Esophagus squamous epithelium (tissue), 5 donors: Measurements from ENCODE around the gene TTC27. TPM values are rescaled to one million over a fixed set of nuclear protein-coding genes. Genes with fewer than 3 reads are reported as not detected.
A peak's percentile ranks its signal among the peaks of the same experiment; 100 is the strongest.

Source experiments
- DNase-seq: peaks from one replicate; lab custom pipeline; 2025; lab: John Stamatoyannopoulos, UW
- H3K27ac ChIP-seq, 4 donors: fragments of 200-600 bp; sonication (generic); one replicate each; pipeline ENCODE4 v1.5.1; 2016 to 2019; ENCODE audit warnings: mild to moderate bottlenecking in 1 of 4
- H3K27me3 ChIP-seq, 4 donors: fragments of 200-600 bp; sonication (generic); 1 replicate in 3 of 4; 2 replicates in 1 of 4; pipeline versions ENCODE4 v1.5.1 to v1.6.0; 2017 to 2021; ENCODE audit warnings: antibody characterized with exemption in 1 of 4
- H3K36me3 ChIP-seq, 3 donors: fragments of 200-600 bp; sonication (generic); one replicate each; pipeline ENCODE4 v1.5.1; 2016 to 2019
- H3K4me1 ChIP-seq, 3 donors: fragments of 200-600 bp; sonication (generic); one replicate each; pipeline ENCODE4 v1.5.1; 2017 to 2019
- H3K4me3 ChIP-seq, 4 donors: fragments of 200-600 bp; sonication (generic); 1 replicate in 3 of 4; 2 replicates in 1 of 4; pipeline ENCODE4 v1.5.1; 2016 to 2019; ENCODE audit warnings: mild to moderate bottlenecking in 2 of 4, moderate library complexity in 1 of 4
- H3K9me3 ChIP-seq, 3 donors: fragments of 200-600 bp; sonication (generic); one replicate each; pipeline ENCODE4 v1.5.1; 2016 to 2019
- CTCF ChIP-seq, 6 experiments: fragments of 450-650 bp in 4 of 6; fragments of 200-600 bp in 2 of 6; sonication (generic) in 2 of 6; IDR thresholded peaks; one replicate each; pipeline ENCODE4 v1.5.1; 2016 to 2019; ENCODE audit warnings: antibody characterized with exemption in 6 of 6, mild to moderate bottlenecking in 4 of 6, moderate library complexity in 4 of 6
- POLR2A ChIP-seq, 4 donors: fragments of 450-650 bp; IDR thresholded peaks; one replicate each; pipeline ENCODE4 v1.6.1; 2017; ENCODE audit warnings: antibody characterized with exemption in 4 of 4, mild to moderate bottlenecking in 4 of 4, moderate library complexity in 3 of 4
- WGBS, 2 donors: methylation state at CpG; one replicate each; pipeline ENCODE4 v1.1.5; 2018; 5-methylcytosine and 5-hydroxymethylcytosine counted together
- intact Hi-C: fragments of 100-400 bp; cut with DNase I; formaldehyde crosslinking; loops from one replicate; pipeline ENCODE4 v1.15.0; 2022
- total RNA-seq, 4 donors: library from RNA; depleted of rRNA; stranded (reverse); fragments of >200 nt; gene quantifications; one replicate each; pipeline ENCODE4 v1.1.0, GENCODE V29; 2016
- donor health status: DM: yes; HTN: yes; CAD: no.

Gene TTC27
- total RNA-seq, 4 donors from 2014 or later, result 9.2 to 18.4 (median 16.6) TPM

- H3K27me3 ChIP-seq, result no peaks in the 10 kb centered on the region
- peaks cover 0 to 22% (median 0%) of the 10 kb centered on the region in 3 donors for H3K4me1 ChIP-seq
- WGBS, 2 donors, result 82 to 86% methylated on average over 3 to 5 of the region's 5 CpGs
These were observed 179.8 kb downstream of the TTC27 start for GRCh38 chr2:32807662-32808061.

GRCh38 chr2:32810909-32811495 lies 183.2 kb downstream of the TTC27 start:
- H3K36me3 ChIP-seq, result no peaks in the 10 kb centered on the region
- H3K4me3 ChIP-seq, result no peak overlapping the region
- no peaks in the 10 kb centered on the region for H3K27me3 ChIP-seq
- 34 to 44% methylated on average over 4 of the region's 4 CpGs for WGBS, 2 donors
- intact Hi-C loops, result no loop called here
- no peak for TF ChIP-seq POLR2A (IDR thresholded peaks at IDR 0.05)
- no peak for TF ChIP-seq CTCF (IDR thresholded peaks at IDR 0.05)
- H3K27ac ChIP-seq, result peak overlapping the region in 1 of 4 donors; percentile 40
- peaks cover 0 to 15% (median 0%) of the 10 kb centered on the region in 3 donors for H3K4me1 ChIP-seq
- no peaks in the 10 kb centered on the region for H3K9me3 ChIP-seq
- DNase-seq, result no peak

More at GRCh38 chr2:32807662-32808061, 179.8 kb downstream of the TTC27 start:
- TF ChIP-seq POLR2A (IDR thresholded peaks at IDR 0.05) (no peak), CTCF (IDR thresholded peaks at IDR 0.05) (no peak)
- DNase-seq, result no peak
- Histone ChIP-seq H3K4me3 (no peak overlapping the region), H3K36me3 (no peaks in the 10 kb centered on the region), H3K9me3 (no peaks in the 10 kb centered on the region), H3K27ac (no peak overlapping the region)
- intact Hi-C loops, result no loop called here

- 88 to 99% methylated on average over 5 of the region's 5 CpGs for WGBS, 2 donors
- Histone ChIP-seq H3K27ac (peak overlapping the region in 1 of 4 donors; percentile 40), H3K36me3 (peaks cover 0 to 7% (median 0%) of the 10 kb centered on the region in 3 donors), H3K4me1 (peaks cover 0 to 15% (median 0%) of the 10 kb centered on the region in 3 donors), H3K27me3 (no peaks in the 10 kb centered on the region), H3K4me3 (no peak overlapping the region), H3K9me3 (no peaks in the 10 kb centered on the region)
- DNase-seq, result no peak
- intact Hi-C loops, result no loop called here
- TF ChIP-seq POLR2A (IDR thresholded peaks at IDR 0.05) (no peak), CTCF (IDR thresholded peaks at IDR 0.05) (no peak)
These were observed 183.8 kb downstream of the TTC27 start for GRCh38 chr2:32811696-32812095.

GRCh38 chr2:32812316-32812715 lies 184.5 kb downstream of the TTC27 start:
- Histone ChIP-seq H3K9me3 (no peaks in the 10 kb centered on the region), H3K27ac (no peak overlapping the region), H3K36me3 (peaks cover 0 to 13% (median 0%) of the 10 kb centered on the region in 3 donors), H3K27me3 (no peaks in the 10 kb centered on the region), H3K4me1 (peaks cover 0 to 15% (median 0%) of the 10 kb centered on the region in 3 donors), H3K4me3 (no peak overlapping the region)
- intact Hi-C loops, result no loop called here
- TF ChIP-seq CTCF (IDR thresholded peaks at IDR 0.05), result no peak
- TF ChIP-seq POLR2A (IDR thresholded peaks at IDR 0.05), result no peak
- WGBS, 2 donors, result 94 to 97% methylated on average over 3 of the region's 3 CpGs
- DNase-seq, result no peak

GRCh38 chr2:32820088-32820487 lies 192.2 kb downstream of the TTC27 start:
- Histone ChIP-seq H3K27ac (no peak overlapping the region), H3K4me3 (no peak overlapping the region), H3K36me3 (peaks cover 0 to 35% (median 0%) of the 10 kb centered on the region in 3 donors), H3K9me3 (no peaks in the 10 kb centered on the region), H3K4me1 (peaks cover 0 to 9% (median 0%) of the 10 kb centered on the region in 3 donors), H3K27me3 (no peaks in the 10 kb centered on the region)
- TF ChIP-seq CTCF (IDR thresholded peaks at IDR 0.05) (no peak), POLR2A (IDR thresholded peaks at IDR 0.05) (no peak)
- no peak for DNase-seq
- WGBS, 2 donors, result 92 to 97% methylated on average over 3 of the region's 3 CpGs
- intact Hi-C loops, result no loop called here
